Myocyte (in vitro differentiated cells): Measurements from ENCODE around the gene DSCAM. TPM values are rescaled to one million over a fixed set of nuclear protein-coding genes. Genes with fewer than 3 reads are reported as not detected.

Experiments used
- DNase-seq: peaks from one replicate; pipeline ENCODE4 v3.0.0-alpha.2; 2012; ENCODE audit warnings: low read depth
- total RNA-seq: library from RNA; depleted of rRNA; stranded (reverse); fragments of >200 nt; gene quantifications from 2 replicates; pipeline ENCODE4 v1.2.3, GENCODE V29; 2014

DSCAM gene
- total RNA-seq, 1 donor from 2014 or later, result not detected

DNA sequence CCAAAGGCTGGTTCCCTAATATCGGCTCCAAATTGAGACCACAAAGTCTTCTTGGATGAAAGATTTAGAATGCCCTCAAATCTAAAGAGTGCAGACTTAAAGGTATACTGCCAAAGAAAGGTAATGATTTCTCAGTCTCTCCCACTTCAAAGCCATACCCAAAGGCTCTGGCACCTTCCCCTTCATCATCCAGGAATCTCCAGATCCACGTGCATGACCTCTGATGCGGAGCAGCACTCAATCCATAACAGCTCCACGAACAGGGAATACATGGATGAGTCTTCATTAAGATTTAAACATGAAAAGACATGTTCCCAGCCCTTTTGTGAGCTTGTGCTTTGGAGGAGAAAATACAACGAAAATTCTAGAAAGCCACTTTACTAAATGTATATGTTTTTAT, 453.9 kb downstream of the DSCAM start:
- no peak for DNase-seq

DNA sequence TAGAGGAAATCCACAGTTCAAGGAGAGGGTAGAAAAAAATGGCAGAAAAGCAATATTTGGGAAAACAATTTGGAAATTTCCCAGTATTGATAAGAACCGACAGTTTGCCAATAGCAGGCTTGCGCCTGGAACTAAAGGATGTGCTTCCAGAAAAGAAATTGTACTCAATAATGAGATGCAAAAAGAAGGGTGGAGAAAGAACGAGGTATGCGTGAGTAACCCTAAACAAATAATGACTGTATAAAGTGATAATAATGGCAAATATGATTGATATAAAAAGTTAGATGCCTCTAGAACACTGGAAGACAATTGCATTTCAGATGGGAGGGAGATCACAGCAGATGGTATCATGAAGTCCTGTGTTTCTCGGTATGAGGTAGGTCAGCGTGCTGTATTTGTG, 458.9 kb downstream of the DSCAM start:
- DNase-seq, result no peak

DNA sequence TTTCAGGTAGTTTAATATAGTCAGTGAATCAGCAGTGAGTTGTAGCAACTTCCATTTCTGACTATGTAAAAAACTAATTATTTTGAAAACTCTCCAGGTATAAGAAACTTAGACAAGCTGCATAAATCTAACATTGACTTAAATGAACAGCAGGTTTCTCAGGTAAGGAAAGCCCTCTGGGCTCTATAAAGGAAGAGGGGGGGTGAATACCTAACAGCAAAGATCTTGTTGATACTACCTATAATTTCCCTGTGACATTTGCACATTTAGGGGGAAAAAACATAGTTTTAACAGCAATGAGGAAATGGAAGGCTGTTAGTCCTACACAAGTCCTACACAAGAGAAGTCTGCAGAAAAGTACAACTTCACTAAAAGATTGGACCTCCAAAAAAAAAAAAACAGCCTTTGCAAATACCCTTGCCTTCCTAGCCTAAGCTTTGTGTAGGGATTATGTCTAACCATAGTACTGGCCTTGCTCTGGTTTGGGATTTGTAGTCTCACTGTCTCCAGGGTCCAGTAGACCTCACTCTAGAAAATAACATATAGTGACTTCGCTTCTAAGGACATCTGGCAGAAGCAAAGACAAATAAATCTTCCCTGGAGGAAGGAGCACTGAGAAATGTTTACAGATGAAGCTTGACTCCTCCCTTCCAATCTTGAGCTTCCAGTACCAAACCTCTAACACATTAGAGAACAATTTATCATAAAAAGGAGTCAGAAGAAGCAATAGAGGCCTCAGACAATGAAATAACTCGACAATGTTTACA, 459.8 kb downstream of the DSCAM start:
- no peak for DNase-seq

DNA sequence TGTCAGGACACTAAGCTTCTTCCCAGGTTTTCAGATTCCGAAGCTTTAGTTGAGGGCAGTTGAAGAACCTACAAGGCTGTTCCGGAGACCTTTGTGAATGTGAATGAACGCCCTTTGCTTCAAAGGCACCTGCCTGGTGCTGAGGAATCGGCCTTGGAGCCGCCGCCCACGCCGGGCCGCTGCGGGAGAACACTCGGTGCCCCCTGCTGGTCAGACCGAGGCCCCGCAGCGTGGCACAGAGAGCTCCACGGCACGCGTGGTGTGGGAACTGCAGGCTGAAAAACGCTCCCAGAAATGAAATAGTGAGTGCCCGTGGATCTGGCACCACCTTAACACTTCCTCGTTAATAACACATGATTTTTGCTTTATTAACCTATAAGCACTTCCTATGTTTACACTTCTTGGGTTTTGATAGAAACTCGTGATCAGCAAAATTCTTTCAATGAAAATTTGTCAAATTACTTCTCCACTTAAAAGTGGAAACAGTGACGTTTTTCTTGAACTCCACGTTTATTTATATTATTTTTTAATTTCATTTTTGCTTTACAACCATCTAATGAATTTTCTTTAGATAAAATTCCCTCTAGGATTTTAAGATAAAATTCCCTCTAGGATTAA, 460.6 kb downstream of the DSCAM start:
- DNase-seq, result no peak

DNA sequence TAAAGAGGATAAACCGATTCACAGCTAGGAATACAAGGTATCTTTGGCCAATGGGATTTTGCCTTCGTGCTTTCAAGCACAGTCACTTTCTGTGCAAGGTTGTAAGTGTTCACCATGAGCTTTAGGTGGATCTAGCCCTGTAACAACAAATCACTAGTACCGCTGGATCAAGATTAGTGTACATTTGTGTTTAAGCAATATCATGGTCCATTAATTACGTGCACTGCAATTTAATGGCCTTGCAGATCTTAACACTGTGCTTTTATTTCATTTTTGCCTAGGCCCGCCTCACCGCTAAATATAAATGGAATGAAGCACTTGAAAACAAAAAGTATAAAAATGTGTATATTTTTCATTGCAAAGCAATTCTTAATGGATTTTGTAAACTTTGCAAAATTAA, 461.1 kb downstream of the DSCAM start:
- no peak for DNase-seq

DNA sequence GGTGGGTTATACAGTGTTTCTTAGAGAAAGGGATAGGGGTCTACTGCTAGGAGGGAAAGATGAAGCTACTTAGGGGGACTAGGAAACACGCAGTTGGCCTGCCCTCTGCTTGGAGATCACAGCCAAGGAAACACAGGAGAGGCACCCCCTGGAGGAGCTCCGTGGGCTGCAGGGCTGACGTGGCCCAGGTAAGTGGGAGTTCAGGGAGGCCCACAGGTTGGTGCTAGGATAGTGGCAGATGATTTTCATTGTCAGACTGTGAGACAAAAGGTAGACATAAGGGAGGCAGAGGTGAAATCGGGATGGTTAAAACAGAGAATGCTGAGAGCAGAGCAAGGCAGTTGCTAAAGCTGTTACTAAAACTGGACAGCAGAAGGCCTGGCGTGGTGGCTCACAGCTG, 463.0 kb downstream of the DSCAM start:
- no peak for DNase-seq

DNA sequence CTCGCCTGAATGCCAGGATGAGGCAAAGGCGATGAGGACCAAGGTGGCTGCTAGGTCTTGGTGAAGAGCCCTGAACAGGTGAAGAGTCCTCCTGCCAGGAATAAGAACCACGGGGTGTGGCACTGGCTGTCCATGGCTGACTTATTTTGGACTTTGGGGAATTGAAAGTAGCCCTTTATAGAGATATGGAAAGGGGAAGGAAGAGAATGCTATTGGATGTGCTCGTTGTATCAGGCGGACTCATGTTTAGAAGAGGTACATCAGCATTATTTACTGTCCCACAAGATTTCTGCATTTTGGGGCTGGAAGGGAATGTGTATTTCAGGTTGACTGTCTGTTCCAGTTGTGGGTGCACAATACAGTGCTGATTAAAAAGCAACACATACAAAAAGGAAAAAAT, 465.8 kb downstream of the DSCAM start:
- no peak for DNase-seq

DNA sequence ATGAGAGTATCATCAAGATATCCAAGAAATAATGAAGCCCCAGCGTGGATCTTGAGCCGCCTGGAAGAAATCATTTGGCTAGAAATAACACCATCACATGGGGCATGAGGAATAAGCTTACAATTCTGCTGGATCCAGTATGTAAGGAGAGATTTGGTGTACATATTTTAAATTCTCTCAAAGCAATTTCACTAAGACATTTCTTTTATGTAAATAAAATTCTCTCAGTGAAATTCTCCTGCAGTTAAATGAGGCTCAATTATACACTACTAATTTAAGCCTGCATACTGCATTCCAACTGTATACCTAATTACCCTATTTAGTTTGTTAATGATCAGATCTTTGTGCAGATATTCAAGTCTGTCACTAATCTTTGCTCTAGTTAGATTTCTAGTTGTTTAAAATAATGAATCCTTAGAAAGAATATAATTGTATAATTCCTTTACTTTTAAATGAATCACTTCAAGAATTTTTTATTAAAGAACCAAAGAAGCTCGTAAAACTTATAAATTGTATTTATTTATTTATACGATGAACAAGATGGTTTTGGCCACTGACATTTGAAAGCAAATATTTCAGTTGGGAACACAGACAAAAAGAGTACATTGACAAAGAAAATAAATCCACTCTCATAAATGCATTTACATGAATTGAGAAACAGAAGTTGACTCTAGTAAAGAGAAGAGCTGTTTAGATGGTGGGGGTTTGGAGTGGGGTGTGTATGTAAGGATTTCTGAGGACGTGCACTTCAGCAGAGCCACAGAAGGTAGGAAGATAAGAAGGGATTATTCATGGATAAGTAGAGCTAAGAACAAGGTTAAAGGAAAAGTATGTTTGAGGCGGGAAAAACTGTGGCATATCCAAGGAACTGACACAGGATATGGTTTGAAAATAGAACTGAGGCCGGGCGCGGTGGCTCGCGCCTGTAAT, 466.8 kb downstream of the DSCAM start:
- no peak for DNase-seq

DNA sequence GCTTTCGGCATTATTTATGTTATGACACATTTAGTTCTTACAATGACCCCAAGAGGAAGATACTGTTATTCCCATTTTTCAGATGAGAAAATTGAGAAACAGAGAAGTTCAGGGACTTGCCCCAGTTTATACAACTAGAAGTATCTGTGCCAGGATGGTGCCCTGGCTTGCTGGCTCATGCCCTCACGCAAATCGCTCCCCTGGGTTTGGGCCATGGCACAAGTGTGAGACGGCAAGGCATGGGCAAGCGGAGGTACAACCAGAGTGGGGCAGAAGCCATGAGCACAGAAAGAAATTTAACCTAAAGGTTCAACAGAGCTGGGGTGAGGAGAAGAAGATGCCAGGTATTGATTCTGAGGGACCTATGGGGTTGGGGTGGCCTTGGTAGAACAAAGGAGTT, 469.8 kb downstream of the DSCAM start:
- no peak for DNase-seq

DNA sequence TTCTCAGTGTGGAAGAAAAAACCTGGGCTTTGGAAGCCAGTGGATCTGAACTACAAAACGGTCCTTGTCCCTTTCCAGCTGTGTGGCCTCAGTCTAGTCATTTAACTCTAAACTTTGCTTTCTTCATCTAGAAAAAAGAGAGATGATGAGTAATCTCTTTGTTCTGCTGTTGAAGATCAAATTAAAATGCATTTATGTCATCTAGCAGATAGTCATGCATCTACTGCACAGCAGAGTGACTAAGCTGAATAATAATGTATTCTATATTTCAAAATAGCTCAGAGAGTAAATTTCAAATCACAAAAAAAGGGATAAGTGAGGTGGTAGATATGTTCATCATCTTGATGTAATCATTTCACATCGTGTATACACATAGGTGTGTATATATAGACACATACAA, 473.2 kb downstream of the DSCAM start:
- DNase-seq, result no peak

DNA sequence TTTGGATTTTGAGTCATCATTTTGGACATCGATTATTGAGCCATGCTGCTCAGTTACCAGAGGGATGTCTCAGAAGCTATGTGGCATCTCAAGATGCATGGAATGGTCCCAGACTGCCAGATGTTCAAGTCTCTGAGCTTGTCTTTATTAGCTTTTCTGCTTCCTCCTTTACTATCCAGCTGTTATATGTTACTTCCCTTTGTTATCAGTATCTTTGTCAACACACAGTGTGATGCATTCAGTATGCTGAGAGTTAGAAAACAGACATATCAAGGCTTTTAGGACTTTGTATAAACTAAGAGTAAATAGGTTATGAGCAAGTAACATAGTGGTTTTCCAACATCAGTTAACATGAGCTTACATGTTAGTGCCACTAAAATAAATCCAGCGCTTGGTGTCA, 474.5 kb downstream of the DSCAM start:
- DNase-seq, result no peak

DNA sequence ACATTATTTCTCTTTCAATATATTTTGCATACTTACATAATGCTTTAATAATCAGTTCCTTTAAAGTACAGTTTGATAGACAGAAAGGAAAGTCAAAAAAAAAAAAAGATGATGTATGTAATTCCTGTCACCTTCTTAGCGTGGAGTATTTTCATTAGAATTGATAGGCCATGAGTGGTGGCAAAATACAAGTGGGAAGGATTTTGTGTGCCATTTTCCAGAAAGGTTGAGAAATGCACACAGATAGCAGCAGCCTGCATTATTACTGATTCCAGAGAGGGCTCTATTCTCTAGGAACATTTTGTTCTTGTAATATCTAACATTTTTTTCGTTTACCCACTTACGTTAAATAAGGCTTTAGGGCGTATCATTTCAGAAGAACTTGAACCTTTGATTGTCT, 475.6 kb downstream of the DSCAM start:
- no peak for DNase-seq

DNA sequence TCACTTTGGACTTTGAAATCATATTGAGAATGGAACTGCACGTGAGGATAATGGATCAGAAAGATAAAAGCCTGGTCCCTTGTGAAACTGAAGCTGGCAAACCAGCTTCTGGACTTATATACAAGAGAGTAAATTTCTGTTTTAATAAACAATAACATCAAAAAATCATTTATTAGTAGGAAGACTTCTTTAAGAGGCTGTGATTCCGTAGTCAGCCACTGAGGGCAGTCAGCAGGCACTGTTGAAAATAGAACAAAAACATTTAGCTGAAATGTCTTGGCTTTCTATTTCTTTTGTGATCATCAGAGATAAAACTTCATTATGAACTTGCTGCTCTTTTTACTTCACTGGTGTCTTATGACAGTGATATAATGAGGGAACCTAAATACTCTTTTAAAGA, 490.3 kb downstream of the DSCAM start:
- DNase-seq, result no peak

DNA sequence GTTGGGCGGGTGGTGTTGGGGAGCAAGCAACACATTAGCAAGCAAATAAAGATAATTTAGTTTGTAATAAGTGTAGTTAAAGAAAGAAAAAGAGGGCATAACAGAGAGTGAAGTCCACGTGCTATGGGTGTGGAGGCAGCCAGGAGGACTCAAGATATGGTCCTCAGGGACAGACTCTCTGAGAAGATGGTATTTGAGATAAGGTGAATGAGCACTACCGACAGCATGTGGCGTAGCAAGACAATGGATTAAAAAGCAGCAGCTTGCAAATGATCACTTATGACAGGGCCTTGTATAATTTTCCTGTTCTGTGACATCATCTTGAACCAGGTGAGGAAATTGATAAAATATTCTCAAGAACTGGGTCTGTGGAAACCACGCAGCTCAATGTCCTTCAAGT, 491.9 kb downstream of the DSCAM start:
- DNase-seq, result no peak

DNA sequence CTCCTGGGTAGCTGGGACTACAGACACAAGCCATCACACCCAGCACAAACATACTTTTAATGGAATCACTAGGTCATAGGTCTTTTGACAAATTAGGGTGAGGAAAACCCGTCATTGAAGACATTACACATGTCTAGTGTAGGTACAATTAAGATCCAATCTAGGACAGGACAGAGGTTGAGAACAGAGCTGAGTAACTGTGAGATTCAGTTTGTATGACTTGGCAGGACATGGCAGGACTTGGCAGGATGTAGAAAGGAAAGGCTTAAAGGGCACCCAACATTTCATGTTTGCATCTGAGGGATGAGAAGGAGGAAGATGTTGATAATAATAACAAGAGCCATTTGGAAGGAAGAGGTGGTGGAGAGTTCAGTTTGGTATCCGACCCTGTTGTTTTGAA, 496.0 kb downstream of the DSCAM start:
- no peak for DNase-seq

DNA sequence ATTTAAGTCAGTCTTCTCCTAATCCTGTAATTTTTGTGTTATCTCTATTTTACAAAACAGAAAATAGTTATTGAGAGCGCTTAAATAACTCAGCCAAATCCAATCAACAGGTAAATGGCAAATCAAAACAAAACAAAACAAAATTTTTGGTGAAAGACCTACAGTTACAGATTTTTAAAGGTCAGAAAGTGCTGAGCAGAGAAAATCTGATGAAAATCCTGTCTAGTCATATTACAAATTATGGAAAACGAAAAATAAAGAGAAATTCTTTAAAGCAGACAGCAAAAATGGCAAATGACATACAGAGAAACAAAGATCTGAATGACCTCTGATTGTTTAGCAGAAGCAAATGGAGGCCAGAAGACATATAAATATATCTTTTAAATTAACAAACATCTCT, 497.4 kb downstream of the DSCAM start:
- DNase-seq, result no peak

DNA sequence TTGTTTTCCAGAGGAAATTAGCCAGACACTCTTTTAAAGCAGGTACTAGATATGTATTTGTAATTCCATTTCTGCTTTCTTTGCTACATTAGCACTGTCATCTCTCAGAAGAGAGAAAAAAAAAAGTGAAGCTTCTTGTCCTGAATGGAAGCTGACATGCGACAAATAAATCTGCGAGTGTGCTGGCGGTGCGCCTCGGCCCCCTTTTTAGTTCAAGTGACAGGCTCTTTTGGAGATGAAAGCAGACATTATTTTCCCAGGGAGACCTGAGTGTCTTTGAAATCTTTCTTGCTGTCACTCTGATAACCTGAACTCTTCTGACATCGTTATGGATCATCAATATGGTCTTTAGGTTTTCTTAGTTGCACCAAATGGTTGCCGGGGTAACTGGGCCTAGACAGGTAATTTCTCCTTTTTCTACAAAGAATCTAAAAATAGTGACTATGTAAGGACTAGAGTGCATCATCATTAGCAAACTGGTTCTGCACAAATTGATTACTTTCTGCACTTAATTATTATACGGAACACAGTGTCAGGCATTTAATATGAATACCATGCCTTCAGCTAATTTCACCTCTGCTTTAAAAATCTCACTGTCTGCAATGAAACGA, 501.1 kb downstream of the DSCAM start:
- no peak for DNase-seq

DNA sequence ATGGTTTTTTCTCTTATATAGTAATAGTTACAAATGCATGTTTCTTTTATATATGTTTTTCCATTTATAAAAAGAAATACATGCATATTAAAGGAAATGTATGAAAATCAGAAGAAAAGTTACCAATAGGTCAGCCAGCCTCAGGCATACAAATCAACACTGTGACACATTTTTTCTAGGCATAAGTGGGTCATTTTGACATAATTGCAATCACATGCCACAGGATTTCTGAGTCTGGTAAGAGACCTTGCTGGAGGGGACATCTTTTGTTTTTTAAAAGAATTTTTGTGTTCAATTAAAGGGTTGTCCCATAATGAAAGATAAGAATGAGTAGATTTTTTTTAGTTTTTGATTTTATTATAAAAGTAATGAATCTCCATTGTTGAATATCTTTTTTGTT, 506.6 kb downstream of the DSCAM start:
- no peak for DNase-seq

DNA sequence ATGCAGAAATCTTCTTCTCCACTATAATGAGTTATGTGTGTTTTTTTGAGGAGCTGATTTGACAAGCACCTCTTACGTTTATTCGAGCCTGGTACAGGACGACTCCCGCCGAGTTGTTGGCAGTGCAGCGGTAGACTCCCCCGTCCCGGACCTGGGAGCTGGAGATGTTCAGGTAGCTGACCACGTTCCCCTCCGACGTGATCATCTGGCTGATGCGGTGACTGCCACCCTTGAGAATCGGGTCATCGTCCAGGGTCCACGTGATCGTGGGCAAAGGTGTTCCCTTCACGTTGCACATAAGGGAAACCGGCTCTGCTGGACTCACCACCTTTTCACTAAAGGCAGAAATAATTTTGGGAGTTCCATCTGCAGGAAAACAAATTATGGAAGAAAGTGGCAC, 507.9 kb downstream of the DSCAM start:
- no peak for DNase-seq

DNA sequence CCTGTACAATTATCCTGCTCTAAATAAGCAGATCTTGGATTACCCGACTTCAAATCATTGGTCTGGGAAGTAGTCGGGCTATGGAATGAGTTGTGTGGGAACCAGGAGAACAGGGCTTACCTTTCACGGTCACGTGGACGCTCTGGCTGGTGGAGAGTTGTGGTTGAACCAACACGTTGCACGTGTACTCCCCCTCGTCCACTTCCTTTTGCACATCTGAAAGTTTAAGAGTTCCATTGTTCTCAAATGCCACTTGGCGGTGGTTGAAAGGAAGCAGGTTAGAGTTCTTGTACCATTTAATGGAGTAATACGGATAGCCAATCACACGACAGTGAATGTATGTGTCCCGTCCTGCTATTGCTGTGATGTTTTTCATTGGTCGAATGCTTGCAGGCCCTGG, 509.0 kb downstream of the DSCAM start:
- DNase-seq, result no peak

DNA sequence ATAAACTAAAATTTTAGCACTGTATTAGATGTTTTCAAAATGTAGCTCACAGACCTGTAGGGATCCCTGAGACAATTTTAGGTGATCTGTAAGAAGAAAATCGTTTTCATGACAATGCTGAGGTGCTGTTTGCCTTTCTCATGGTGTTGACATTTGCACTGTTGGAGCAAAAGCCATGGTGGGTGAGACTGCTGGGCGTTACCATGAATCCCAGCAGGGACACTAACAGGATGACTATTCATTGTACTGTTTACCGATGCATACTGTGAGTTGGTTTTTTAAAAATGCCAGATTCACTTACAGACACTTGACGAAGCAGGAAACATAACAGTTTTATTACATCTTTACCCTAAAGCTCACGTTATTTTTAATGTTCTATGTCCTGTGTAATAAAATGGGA, 511.3 kb downstream of the DSCAM start:
- DNase-seq, result no peak

DNA sequence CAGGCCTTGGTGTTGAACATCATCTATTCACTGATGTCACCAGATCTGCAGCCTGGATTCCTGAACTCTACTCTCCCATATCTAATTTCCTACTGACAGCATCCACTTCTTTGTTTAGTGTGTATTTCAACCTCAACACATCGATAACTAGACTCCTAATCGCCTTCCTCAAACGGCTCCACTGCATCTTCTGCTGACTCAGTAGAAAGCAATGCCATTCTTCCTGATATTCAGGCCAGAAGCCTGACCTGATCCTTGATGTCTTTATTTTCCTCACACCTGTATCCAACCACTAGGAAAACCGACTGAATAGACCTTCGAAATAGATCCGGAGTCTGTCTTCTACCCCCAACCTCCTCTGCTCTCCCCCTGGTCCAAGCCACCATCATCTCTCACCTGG, 512.8 kb downstream of the DSCAM start:
- DNase-seq, result no peak
